Esophagus squamous epithelium (tissue), 5 donors: ENCODE results near the gene RILP. TPM values are rescaled to one million over a fixed set of nuclear protein-coding genes. Genes with fewer than 3 reads are reported as not detected.

Experiments used
- DNase-seq: peaks from one replicate; lab custom pipeline; 2025; lab: John Stamatoyannopoulos, UW
- H3K27ac ChIP-seq, 4 donors: fragments of 200-600 bp; sonication (generic); one replicate each; pipeline ENCODE4 v1.5.1; 2016 to 2019; ENCODE audit warnings: mild to moderate bottlenecking in 1 of 4
- H3K27me3 ChIP-seq, 4 donors: fragments of 200-600 bp; sonication (generic); 1 replicate in 3 of 4; 2 replicates in 1 of 4; pipeline versions ENCODE4 v1.5.1 to v1.6.0; 2017 to 2021; ENCODE audit warnings: antibody characterized with exemption in 1 of 4
- H3K36me3 ChIP-seq, 3 donors: fragments of 200-600 bp; sonication (generic); one replicate each; pipeline ENCODE4 v1.5.1; 2016 to 2019
- H3K4me1 ChIP-seq, 3 donors: fragments of 200-600 bp; sonication (generic); one replicate each; pipeline ENCODE4 v1.5.1; 2017 to 2019
- H3K4me3 ChIP-seq, 4 donors: fragments of 200-600 bp; sonication (generic); 1 replicate in 3 of 4; 2 replicates in 1 of 4; pipeline ENCODE4 v1.5.1; 2016 to 2019; ENCODE audit warnings: mild to moderate bottlenecking in 2 of 4, moderate library complexity in 1 of 4
- H3K9me3 ChIP-seq, 3 donors: fragments of 200-600 bp; sonication (generic); one replicate each; pipeline ENCODE4 v1.5.1; 2016 to 2019
- CTCF ChIP-seq, 6 experiments: fragments of 450-650 bp in 4 of 6; fragments of 200-600 bp in 2 of 6; sonication (generic) in 2 of 6; IDR thresholded peaks; one replicate each; pipeline ENCODE4 v1.5.1; 2016 to 2019; ENCODE audit warnings: antibody characterized with exemption in 6 of 6, mild to moderate bottlenecking in 4 of 6, moderate library complexity in 4 of 6
- POLR2A ChIP-seq, 4 donors: fragments of 450-650 bp; IDR thresholded peaks; one replicate each; pipeline ENCODE4 v1.6.1; 2017; ENCODE audit warnings: antibody characterized with exemption in 4 of 4, mild to moderate bottlenecking in 4 of 4, moderate library complexity in 3 of 4
- WGBS, 2 donors: methylation state at CpG; one replicate each; pipeline ENCODE4 v1.1.5; 2018; 5-methylcytosine and 5-hydroxymethylcytosine counted together
- intact Hi-C: fragments of 100-400 bp; cut with DNase I; formaldehyde crosslinking; loops from one replicate; pipeline ENCODE4 v1.15.0; 2022
- total RNA-seq, 4 donors: library from RNA; depleted of rRNA; stranded (reverse); fragments of >200 nt; gene quantifications; one replicate each; pipeline ENCODE4 v1.1.0, GENCODE V29; 2016
- donor health status: DM: yes; HTN: yes; CAD: no.

The RILP gene
- total RNA-seq, 4 donors from 2014 or later, result 3.0 to 16.5 (median 13.9) TPM

- 70 to 81% methylated on average over 6 to 9 of the region's 13 CpGs for WGBS, 2 donors
- Histone ChIP-seq H3K9me3 (no peaks in the 10 kb centered on the region), H3K4me1 (peaks cover 10 to 35% (median 10%) of the 10 kb centered on the region in 3 donors), H3K27me3 (no peaks in the 10 kb centered on the region), H3K27ac (no peak overlapping the region), H3K4me3 (no peak overlapping the region), H3K36me3 (no peaks in the 10 kb centered on the region)
- no peak for TF ChIP-seq POLR2A (IDR thresholded peaks at IDR 0.05)
- TF ChIP-seq CTCF (IDR thresholded peaks at IDR 0.05), result no peak
- intact Hi-C loops, result no loop called here
- no peak for DNase-seq
These were observed 29.2 kb downstream of the RILP start for GRCh38 chr17:1620486-1620885.

- Histone ChIP-seq H3K27ac (peak overlapping the region; percentile 21 to 59 (median 32)), H3K27me3 (no peaks in the 10 kb centered on the region), H3K4me1 (peaks cover 8 to 14% (median 10%) of the 10 kb centered on the region in 3 donors), H3K9me3 (no peaks in the 10 kb centered on the region), H3K36me3 (no peaks in the 10 kb centered on the region), H3K4me3 (no peak overlapping the region)
- TF ChIP-seq CTCF (IDR thresholded peaks at IDR 0.05) (peak in 1 of 6 experiments; percentile 4), POLR2A (IDR thresholded peaks at IDR 0.05) (no peak)
- intact Hi-C loops, result no loop called here
- WGBS, 2 donors, result 32 to 53% methylated on average over 14 to 17 of the region's 20 CpGs
- DNase-seq, result no peak
These were observed 32.0 kb downstream of the RILP start for GRCh38 chr17:1617620-1618174.

- Histone ChIP-seq H3K36me3 (no peaks in the 10 kb centered on the region), H3K4me1 (peaks cover 8 to 14% (median 10%) of the 10 kb centered on the region in 3 donors), H3K27ac (no peak overlapping the region), H3K27me3 (no peaks in the 10 kb centered on the region), H3K4me3 (no peak overlapping the region), H3K9me3 (no peaks in the 10 kb centered on the region)
- TF ChIP-seq POLR2A (IDR thresholded peaks at IDR 0.05) (no peak), CTCF (IDR thresholded peaks at IDR 0.05) (no peak)
- WGBS, 2 donors, result 85 to 86% methylated on average over 4 to 13 of the region's 13 CpGs
- intact Hi-C loops, result no loop called here
- DNase-seq, result no peak
These were observed 33.6 kb downstream of the RILP start for GRCh38 chr17:1616101-1616500.

GRCh38 chr17:1612400-1612799 lies 37.3 kb downstream of the RILP start:
- no peak for DNase-seq
- H3K36me3 ChIP-seq, result no peaks in the 10 kb centered on the region
- intact Hi-C loops, result no loop called here
- no peaks in the 10 kb centered on the region for H3K27me3 ChIP-seq
- no peak overlapping the region for H3K4me3 ChIP-seq
- H3K27ac ChIP-seq, result peak overlapping the region in 3 of 4 donors; percentile 22 to 42 (median 28)
- 67 to 84% methylated on average over 8 of the region's 16 CpGs for WGBS, 2 donors
- H3K4me1 ChIP-seq, result peaks cover 0 to 9% (median 6%) of the 10 kb centered on the region in 3 donors
- no peaks in the 10 kb centered on the region for H3K9me3 ChIP-seq
- TF ChIP-seq CTCF (IDR thresholded peaks at IDR 0.05), result no peak
- no peak for TF ChIP-seq POLR2A (IDR thresholded peaks at IDR 0.05)

- peak overlapping the region in 3 of 4 donors; percentile 22 to 42 (median 28) for H3K27ac ChIP-seq
- intact Hi-C loops, result no loop called here
- no peak overlapping the region for H3K4me3 ChIP-seq
- no peaks in the 10 kb centered on the region for H3K27me3 ChIP-seq
- no peak for DNase-seq
- TF ChIP-seq POLR2A (IDR thresholded peaks at IDR 0.05) (no peak), CTCF (IDR thresholded peaks at IDR 0.05) (no peak)
- H3K9me3 ChIP-seq, result no peaks in the 10 kb centered on the region
- H3K4me1 ChIP-seq, result peaks cover 0 to 12% (median 6%) of the 10 kb centered on the region in 3 donors
- 78% methylated on average over 8 to 10 of the region's 10 CpGs for WGBS, 2 donors
- no peaks in the 10 kb centered on the region for H3K36me3 ChIP-seq
These were observed 38.0 kb downstream of the RILP start for GRCh38 chr17:1611715-1612114.
